GM12874 (cell line): Measurements from ENCODE around the gene COG2.

Source experiments
- CTCF ChIP-seq: IDR thresholded peaks from 2 replicates; pipeline ENCODE4 v1.5.1; 2011; ENCODE audit warnings: low read depth, mild to moderate bottlenecking, control low read depth, low read length, moderate library complexity; ENCODE audit not compliant: insufficient read depth

The COG2 gene

GRCh38 chr1:230658691-230659090, 16.4 kb downstream of the COG2 start:
- no peak for TF ChIP-seq CTCF

- no peak for TF ChIP-seq CTCF
These were observed 19.7 kb downstream of the COG2 start for GRCh38 chr1:230661976-230662375.

- TF ChIP-seq CTCF: no peak
These were observed 25.9 kb downstream of the COG2 start for GRCh38 chr1:230668227-230668626.

GRCh38 chr1:230669543-230669942, 27.3 kb downstream of the COG2 start:
- no peak for TF ChIP-seq CTCF

GRCh38 chr1:230674581-230674980, 32.3 kb downstream of the COG2 start:
- no peak for TF ChIP-seq CTCF

- TF ChIP-seq CTCF: no peak
These were observed 34.9 kb downstream of the COG2 start for GRCh38 chr1:230677200-230677599.

GRCh38 chr1:230679192-230679591, 36.9 kb downstream of the COG2 start:
- TF ChIP-seq CTCF: no peak

- TF ChIP-seq CTCF: no peak
These were observed 37.5 kb downstream of the COG2 start for GRCh38 chr1:230679825-230680224.
